Liver (tissue), 3 donors: ENCODE measurements around the gene TAGLN.

Experiments
- ATF3 ChIP-seq: IDR thresholded peaks from 2 replicates; pipeline ENCODE4 v1.6.1; 2016; ENCODE audit warnings: antibody characterized with exemption
- CTCF ChIP-seq: fragments of 150-350 bp; IDR thresholded peaks from 2 replicates; pipeline ENCODE4 v1.5.1; 2017; ENCODE audit warnings: improper control_type of control experiment, low read depth, low read length; ENCODE audit not compliant: missing input control
- EGR1 ChIP-seq, 2 donors: IDR thresholded peaks; 2 replicates each; pipeline ENCODE4 v1.6.1; 2016 to 2018; ENCODE audit warnings: antibody characterized with exemption in 2 of 2, low read depth in 2 of 2
- GABPA ChIP-seq, 2 donors: IDR thresholded peaks in 1 of 2; conservative IDR thresholded peaks in 1 of 2; 2 replicates each; pipeline ENCODE4 v1.6.1; 2016; ENCODE audit warnings: antibody characterized with exemption in 2 of 2, mild to moderate bottlenecking in 1 of 2, moderate library complexity in 1 of 2
- HNF4G ChIP-seq: IDR thresholded peaks from 2 replicates; pipeline ENCODE4 v1.6.1; 2016; ENCODE audit warnings: antibody characterized with exemption
- JUND ChIP-seq, 2 donors: IDR thresholded peaks; 2 replicates each; pipeline ENCODE4 v1.6.1; 2016; ENCODE audit warnings: antibody characterized with exemption in 2 of 2
- MAX ChIP-seq: IDR thresholded peaks from 2 replicates; pipeline ENCODE4 v1.6.1; 2016; ENCODE audit warnings: antibody characterized with exemption
- NR2F2 ChIP-seq: IDR thresholded peaks from 2 replicates; pipeline ENCODE4 v1.6.1; 2016; ENCODE audit warnings: antibody characterized with exemption
- RAD21 ChIP-seq, 2 donors: IDR thresholded peaks; 2 replicates each; pipeline ENCODE4 v1.6.1; 2016; ENCODE audit warnings: antibody characterized with exemption in 2 of 2, mild to moderate bottlenecking in 2 of 2
- SP1 ChIP-seq: IDR thresholded peaks from 2 replicates; pipeline ENCODE4 v1.6.1; 2018; ENCODE audit warnings: antibody characterized with exemption, mild to moderate bottlenecking
- TAF1 ChIP-seq: conservative IDR thresholded peaks from 2 replicates; pipeline ENCODE4 v1.6.1; 2016; ENCODE audit warnings: antibody characterized with exemption, mild to moderate bottlenecking
- TF ChIP-seq, protein P1 (sequence below): IDR thresholded peaks from 2 replicates; pipeline ENCODE4 v1.6.1; 2016; ENCODE audit warnings: antibody characterized with exemption, mild to moderate bottlenecking
- donor health status: healthy.
- donor health status: healthy.

DNA sequence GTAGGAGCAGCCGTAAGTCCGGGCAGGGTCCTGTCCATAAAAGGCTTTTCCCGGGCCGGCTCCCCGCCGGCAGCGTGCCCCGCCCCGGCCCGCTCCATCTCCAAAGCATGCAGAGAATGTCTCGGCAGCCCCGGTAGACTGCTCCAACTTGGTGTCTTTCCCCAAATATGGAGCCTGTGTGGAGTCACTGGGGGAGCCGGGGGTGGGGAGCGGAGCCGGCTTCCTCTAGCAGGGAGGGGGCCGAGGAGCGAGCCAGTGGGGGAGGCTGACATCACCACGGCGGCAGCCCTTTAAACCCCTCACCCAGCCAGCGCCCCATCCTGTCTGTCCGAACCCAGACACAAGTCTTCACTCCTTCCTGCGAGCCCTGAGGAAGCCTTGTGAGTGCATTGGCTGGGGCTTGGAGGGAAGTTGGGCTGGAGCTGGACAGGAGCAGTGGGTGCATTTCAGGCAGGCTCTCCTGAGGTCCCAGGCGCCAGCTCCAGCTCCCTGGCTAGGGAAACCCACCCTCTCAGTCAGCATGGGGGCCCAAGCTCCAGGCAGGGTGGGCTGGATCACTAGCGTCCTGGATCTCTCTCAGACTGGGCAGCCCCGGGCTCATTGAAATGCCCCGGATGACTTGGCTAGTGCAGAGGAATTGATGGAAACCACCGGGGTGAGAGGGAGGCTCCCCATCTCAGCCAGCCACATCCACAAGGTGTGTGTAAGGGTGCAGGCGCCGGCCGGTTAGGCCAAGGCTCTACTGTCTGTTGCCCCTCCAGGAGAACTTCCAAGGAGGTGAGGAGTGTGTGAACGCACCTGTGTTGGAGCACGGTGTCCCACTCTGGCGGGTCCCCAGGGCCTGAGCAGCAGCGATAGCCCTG lies at the start of gene TAGLN:
- TF ChIP-seq CTCF (no peak), ATF3 (no peak), EGR1 (IDR thresholded peaks at IDR 0.05; ENCODE audit: low read depth in 2 of 2) (no peak), TAF1 (peak; percentile 28), RAD21 (IDR thresholded peaks at IDR 0.05) (no peak), GABPA (IDR thresholded peaks at IDR 0.05 in 1 of 2, conservative IDR thresholded peaks at IDR 0.05 in 1 of 2) (no peak), JUND (IDR thresholded peaks at IDR 0.05) (no peak), NR2F2 (no peak), HNF4G (no peak), MAX (no peak), SP1 (peak; percentile 10)
- TF ChIP-seq, protein P1, sequence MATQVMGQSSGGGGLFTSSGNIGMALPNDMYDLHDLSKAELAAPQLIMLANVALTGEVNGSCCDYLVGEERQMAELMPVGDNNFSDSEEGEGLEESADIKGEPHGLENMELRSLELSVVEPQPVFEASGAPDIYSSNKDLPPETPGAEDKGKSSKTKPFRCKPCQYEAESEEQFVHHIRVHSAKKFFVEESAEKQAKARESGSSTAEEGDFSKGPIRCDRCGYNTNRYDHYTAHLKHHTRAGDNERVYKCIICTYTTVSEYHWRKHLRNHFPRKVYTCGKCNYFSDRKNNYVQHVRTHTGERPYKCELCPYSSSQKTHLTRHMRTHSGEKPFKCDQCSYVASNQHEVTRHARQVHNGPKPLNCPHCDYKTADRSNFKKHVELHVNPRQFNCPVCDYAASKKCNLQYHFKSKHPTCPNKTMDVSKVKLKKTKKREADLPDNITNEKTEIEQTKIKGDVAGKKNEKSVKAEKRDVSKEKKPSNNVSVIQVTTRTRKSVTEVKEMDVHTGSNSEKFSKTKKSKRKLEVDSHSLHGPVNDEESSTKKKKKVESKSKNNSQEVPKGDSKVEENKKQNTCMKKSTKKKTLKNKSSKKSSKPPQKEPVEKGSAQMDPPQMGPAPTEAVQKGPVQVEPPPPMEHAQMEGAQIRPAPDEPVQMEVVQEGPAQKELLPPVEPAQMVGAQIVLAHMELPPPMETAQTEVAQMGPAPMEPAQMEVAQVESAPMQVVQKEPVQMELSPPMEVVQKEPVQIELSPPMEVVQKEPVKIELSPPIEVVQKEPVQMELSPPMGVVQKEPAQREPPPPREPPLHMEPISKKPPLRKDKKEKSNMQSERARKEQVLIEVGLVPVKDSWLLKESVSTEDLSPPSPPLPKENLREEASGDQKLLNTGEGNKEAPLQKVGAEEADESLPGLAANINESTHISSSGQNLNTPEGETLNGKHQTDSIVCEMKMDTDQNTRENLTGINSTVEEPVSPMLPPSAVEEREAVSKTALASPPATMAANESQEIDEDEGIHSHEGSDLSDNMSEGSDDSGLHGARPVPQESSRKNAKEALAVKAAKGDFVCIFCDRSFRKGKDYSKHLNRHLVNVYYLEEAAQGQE: no peak
